BJ (cell line): Measurements from ENCODE around the gene RAB8B. TPM values are rescaled to one million over a fixed set of nuclear protein-coding genes. Genes with fewer than 3 reads are reported as not detected.

Experiments
- CTCF ChIA-PET: fragments of 350-600 bp; formaldehyde crosslinking; extraction: SDS; loops from one replicate; lab custom pipeline; 2021; ENCODE audit warnings: antibody characterized with exemption, inconsistent platforms; lab: Yijun Ruan, JAX
- POLR2A ChIA-PET: fragments of 300-600 bp; sonication (Branson Sonifier 250); formaldehyde crosslinking; extraction: SDS; loops from one replicate; lab custom pipeline; 2021; ENCODE audit warnings: antibody characterized with exemption; lab: Charles Lee
- DNase-seq: peaks from one replicate; pipeline ENCODE4 v3.0.0-alpha.2; 2011; ENCODE audit warnings: low read depth
- H3K27me3 ChIP-seq: 2 replicates; pipeline ENCODE4 v1.6.0; 2011; ENCODE audit warnings: low read length; ENCODE audit not compliant: control insufficient read depth, insufficient read depth
- H3K36me3 ChIP-seq: 2 replicates; pipeline ENCODE4 v1.5.1; 2011; ENCODE audit warnings: low read length; ENCODE audit not compliant: control insufficient read depth, insufficient read depth
- H3K4me3 ChIP-seq: 2 replicates; pipeline ENCODE4 v1.5.1; 2011; ENCODE audit warnings: low read depth, mild to moderate bottlenecking, control low read depth, low read length
- CTCF ChIP-seq: IDR thresholded peaks from 2 replicates; pipeline ENCODE4 v1.5.1; 2011; ENCODE audit warnings: low read depth, mild to moderate bottlenecking, control low read depth, inconsistent platforms, low read length, moderate library complexity; ENCODE audit not compliant: insufficient read depth
- polyA plus RNA-seq: library from polyadenylated mRNA; depleted of rRNA; stranded (reverse); fragments of >200 nt; gene quantifications from 2 replicates; pipeline ENCODE4 v1.2.3, GENCODE V29; 2011

The RAB8B gene
- polyA plus RNA-seq, 1 experiment = 16.4 TPM

GRCh38 chr15:63227689-63228088 is 38.3 kb downstream of the RAB8B start:
- Histone ChIP-seq H3K4me3 (no peak overlapping the region), H3K27me3 (no peaks in the 10 kb centered on the region), H3K36me3 (no peaks in the 10 kb centered on the region; the same call in 1 of the 2 replicates)
- ChIA-PET POLR2A (no interaction called here), CTCF (interaction anchor here (2.6 kb wide), 1 partner anchor 10 kb away, joined by 8 read pairs; no protein-coding TSS in a partner anchor)
- DNase-seq = no peak
- no peak for TF ChIP-seq CTCF

GRCh38 chr15:63231206-63231605 is 41.8 kb downstream of the RAB8B start:
- POLR2A ChIA-PET = no interaction called here
- H3K4me3 ChIP-seq = no peak overlapping the region
- CTCF ChIA-PET = interaction anchor here (0.8 kb wide), 2 partner anchors 10 to 16 kb away, joined by 3 read pairs; no protein-coding TSS in a partner anchor
- no peaks in the 10 kb centered on the region for H3K27me3 ChIP-seq
- no peak for TF ChIP-seq CTCF
- no peak for DNase-seq
- no peaks in the 10 kb centered on the region for H3K36me3 ChIP-seq

- H3K36me3 ChIP-seq = no peaks in the 10 kb centered on the region
- no peaks in the 10 kb centered on the region for H3K27me3 ChIP-seq
- TF ChIP-seq CTCF = no peak
- no peak overlapping the region for H3K4me3 ChIP-seq
- POLR2A ChIA-PET = no interaction called here
- no peak for DNase-seq
- CTCF ChIA-PET = no interaction called here
Observed at GRCh38 chr15:63231706-63232105, 42.3 kb downstream of the RAB8B start.

- no peak for DNase-seq
- CTCF ChIA-PET = interaction anchor here (0.6 kb wide), 1 partner anchor 68 kb away, joined by 3 read pairs; no protein-coding TSS in a partner anchor
Observed at GRCh38 chr15:63232405-63232804, 43.0 kb downstream of the RAB8B start.

GRCh38 chr15:63232943-63233342 is 43.5 kb downstream of the RAB8B start:
- no peak for DNase-seq
- no peaks in the 10 kb centered on the region for H3K36me3 ChIP-seq

More at GRCh38 chr15:63232405-63232804, 43.0 kb downstream of the RAB8B start:
- H3K27me3 ChIP-seq = no peaks in the 10 kb centered on the region
- no peak for TF ChIP-seq CTCF
- POLR2A ChIA-PET = no interaction called here
- H3K4me3 ChIP-seq = no peak overlapping the region
- no peaks in the 10 kb centered on the region for H3K36me3 ChIP-seq

More at GRCh38 chr15:63232943-63233342, 43.5 kb downstream of the RAB8B start:
- H3K27me3 ChIP-seq = no peaks in the 10 kb centered on the region
- TF ChIP-seq CTCF = no peak
- ChIA-PET POLR2A (no interaction called here), CTCF (interaction anchor here (0.6 kb wide), 1 partner anchor 67 kb away, joined by 3 read pairs; no protein-coding TSS in a partner anchor)
- no peak overlapping the region for H3K4me3 ChIP-seq
